Measurements from ENCODE around the gene MRPS25.

The MRPS25 gene

DNA sequence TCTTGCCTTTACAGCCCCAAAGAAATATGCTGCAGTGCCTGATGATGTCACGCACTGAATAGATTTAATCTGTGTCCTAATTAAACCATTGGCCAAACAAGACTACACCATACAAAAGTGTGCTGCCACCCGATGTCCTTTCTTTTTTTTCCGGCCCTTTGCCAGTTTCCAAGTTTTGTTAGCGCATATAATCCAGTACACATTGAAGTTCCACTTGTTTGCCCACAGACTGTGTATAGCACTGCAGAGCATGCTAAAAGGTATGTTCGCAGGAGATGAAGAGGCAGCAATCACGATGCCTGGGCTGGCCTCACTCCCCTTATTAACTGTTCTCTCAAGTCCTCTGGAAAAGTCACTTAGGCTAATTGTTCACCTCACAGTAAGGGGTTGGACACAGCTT is 26.8 kb downstream of the MRPS25 start:
- TF ChIP-seq, protein P1, sequence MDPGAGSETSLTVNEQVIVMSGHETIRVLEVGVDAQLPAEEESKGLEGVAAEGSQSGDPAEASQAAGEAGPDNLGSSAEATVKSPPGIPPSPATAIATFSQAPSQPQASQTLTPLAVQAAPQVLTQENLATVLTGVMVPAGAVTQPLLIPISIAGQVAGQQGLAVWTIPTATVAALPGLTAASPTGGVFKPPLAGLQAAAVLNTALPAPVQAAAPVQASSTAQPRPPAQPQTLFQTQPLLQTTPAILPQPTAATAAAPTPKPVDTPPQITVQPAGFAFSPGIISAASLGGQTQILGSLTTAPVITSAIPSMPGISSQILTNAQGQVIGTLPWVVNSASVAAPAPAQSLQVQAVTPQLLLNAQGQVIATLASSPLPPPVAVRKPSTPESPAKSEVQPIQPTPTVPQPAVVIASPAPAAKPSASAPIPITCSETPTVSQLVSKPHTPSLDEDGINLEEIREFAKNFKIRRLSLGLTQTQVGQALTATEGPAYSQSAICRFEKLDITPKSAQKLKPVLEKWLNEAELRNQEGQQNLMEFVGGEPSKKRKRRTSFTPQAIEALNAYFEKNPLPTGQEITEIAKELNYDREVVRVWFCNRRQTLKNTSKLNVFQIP (CRISPR knock-in tag; IDR thresholded peaks at IDR 0.05; ENCODE audit: borderline replicate concordance, low read depth), result no peak
- no peak for TF ChIP-seq ZNF8 (CRISPR knock-in tag; IDR thresholded peaks at IDR 0.05)
- no peak for TF ChIP-seq PPARA (CRISPR knock-in tag; IDR thresholded peaks at IDR 0.05; ENCODE audit: borderline replicate concordance)
- no peak for TF ChIP-seq BACH2 (CRISPR knock-in tag; IDR thresholded peaks at IDR 0.05; ENCODE audit: borderline replicate concordance)
- TF ChIP-seq ISL1 (CRISPR knock-in tag; IDR thresholded peaks at IDR 0.05), result no peak
- TF ChIP-seq, protein P2, sequence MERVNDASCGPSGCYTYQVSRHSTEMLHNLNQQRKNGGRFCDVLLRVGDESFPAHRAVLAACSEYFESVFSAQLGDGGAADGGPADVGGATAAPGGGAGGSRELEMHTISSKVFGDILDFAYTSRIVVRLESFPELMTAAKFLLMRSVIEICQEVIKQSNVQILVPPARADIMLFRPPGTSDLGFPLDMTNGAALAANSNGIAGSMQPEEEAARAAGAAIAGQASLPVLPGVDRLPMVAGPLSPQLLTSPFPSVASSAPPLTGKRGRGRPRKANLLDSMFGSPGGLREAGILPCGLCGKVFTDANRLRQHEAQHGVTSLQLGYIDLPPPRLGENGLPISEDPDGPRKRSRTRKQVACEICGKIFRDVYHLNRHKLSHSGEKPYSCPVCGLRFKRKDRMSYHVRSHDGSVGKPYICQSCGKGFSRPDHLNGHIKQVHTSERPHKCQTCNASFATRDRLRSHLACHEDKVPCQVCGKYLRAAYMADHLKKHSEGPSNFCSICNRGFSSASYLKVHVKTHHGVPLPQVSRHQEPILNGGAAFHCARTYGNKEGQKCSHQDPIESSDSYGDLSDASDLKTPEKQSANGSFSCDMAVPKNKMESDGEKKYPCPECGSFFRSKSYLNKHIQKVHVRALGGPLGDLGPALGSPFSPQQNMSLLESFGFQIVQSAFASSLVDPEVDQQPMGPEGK (CRISPR knock-in tag; IDR thresholded peaks at IDR 0.05; ENCODE audit: borderline replicate concordance), result no peak
- no peak for TF ChIP-seq ESRRG (CRISPR knock-in tag; IDR thresholded peaks at IDR 0.05)
- no peak for ATAC-seq

DNA sequence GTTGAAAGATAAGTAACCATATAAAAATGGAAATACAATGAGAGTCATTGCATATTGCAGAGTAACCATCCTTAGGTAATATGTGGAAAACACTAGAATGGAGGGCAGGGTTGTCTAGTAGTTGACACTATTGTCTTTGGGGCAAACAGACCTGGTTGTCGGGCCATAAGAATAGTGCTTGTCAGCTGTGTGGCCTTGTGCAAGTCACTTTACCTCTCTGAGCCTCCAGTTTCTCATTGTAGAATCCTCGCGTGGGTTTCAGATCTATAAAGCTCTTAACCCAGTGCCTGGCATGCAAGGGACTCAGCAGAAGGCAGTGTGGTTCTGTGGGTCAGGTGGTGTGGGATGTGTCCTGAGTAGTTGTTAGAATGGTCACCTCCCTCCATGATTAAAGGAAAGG is 32.0 kb downstream of the MRPS25 start:
- ATAC-seq, result no peak
- TF ChIP-seq ARNTL (CRISPR knock-in tag; IDR thresholded peaks at IDR 0.05; ENCODE audit: borderline replicate concordance, low read depth) (no peak), GLIS3 (CRISPR knock-in tag; IDR thresholded peaks at IDR 0.05) (no peak), ESRRG (CRISPR knock-in tag; IDR thresholded peaks at IDR 0.05) (no peak), BACH2 (CRISPR knock-in tag; IDR thresholded peaks at IDR 0.05; ENCODE audit: borderline replicate concordance) (no peak)
- TF ChIP-seq, protein P2 (CRISPR knock-in tag; IDR thresholded peaks at IDR 0.05; ENCODE audit: borderline replicate concordance), result no peak
- TF ChIP-seq, protein P3, sequence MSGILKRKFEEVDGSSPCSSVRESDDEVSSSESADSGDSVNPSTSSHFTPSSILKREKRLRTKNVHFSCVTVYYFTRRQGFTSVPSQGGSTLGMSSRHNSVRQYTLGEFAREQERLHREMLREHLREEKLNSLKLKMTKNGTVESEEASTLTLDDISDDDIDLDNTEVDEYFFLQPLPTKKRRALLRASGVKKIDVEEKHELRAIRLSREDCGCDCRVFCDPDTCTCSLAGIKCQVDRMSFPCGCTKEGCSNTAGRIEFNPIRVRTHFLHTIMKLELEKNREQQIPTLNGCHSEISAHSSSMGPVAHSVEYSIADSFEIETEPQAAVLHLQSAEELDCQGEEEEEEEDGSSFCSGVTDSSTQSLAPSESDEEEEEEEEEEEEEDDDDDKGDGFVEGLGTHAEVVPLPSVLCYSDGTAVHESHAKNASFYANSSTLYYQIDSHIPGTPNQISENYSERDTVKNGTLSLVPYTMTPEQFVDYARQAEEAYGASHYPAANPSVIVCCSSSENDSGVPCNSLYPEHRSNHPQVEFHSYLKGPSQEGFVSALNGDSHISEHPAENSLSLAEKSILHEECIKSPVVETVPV (CRISPR knock-in tag; IDR thresholded peaks at IDR 0.05), result no peak

DNA sequence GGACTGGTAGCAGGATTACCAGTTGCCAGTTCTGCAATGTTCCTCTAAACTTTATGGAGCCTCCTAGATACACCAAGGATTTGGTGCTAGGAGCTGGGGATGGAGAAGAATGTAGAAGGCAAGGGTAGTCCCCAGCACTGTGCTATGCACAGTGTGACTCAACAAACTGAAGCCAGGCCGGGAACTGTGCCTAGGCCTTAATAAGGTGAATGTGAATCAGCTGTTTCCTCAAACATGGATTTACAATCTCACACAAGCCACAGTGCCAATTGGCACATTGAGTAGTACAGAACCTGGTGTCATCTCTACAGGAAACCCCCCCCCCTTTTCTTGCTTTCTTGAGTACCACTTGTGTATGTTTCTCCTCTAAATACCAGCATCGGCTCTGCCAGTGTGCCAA is 32.5 kb downstream of the MRPS25 start:
- TF ChIP-seq RARB (CRISPR knock-in tag; IDR thresholded peaks at IDR 0.05), result no peak
- no peak for TF ChIP-seq ISL1 (CRISPR knock-in tag; IDR thresholded peaks at IDR 0.05)
- TF ChIP-seq GLIS3 (CRISPR knock-in tag; IDR thresholded peaks at IDR 0.05), result no peak
- TF ChIP-seq ZC3H10 (CRISPR knock-in tag; IDR thresholded peaks at IDR 0.05), result no peak
- no peak for TF ChIP-seq SNAI2 (CRISPR knock-in tag; IDR thresholded peaks at IDR 0.05)
- TF ChIP-seq ARNTL (CRISPR knock-in tag; IDR thresholded peaks at IDR 0.05; ENCODE audit: borderline replicate concordance, low read depth), result no peak
- TF ChIP-seq, protein P4, sequence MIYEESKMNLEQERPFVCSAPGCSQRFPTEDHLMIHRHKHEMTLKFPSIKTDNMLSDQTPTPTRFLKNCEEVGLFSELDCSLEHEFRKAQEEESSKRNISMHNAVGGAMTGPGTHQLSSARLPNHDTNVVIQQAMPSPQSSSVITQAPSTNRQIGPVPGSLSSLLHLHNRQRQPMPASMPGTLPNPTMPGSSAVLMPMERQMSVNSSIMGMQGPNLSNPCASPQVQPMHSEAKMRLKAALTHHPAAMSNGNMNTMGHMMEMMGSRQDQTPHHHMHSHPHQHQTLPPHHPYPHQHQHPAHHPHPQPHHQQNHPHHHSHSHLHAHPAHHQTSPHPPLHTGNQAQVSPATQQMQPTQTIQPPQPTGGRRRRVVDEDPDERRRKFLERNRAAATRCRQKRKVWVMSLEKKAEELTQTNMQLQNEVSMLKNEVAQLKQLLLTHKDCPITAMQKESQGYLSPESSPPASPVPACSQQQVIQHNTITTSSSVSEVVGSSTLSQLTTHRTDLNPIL (CRISPR knock-in tag; IDR thresholded peaks at IDR 0.05; ENCODE audit: low read depth), result no peak
- TF ChIP-seq OSR1 (CRISPR knock-in tag; IDR thresholded peaks at IDR 0.05), result no peak
- TF ChIP-seq BACH2 (CRISPR knock-in tag; IDR thresholded peaks at IDR 0.05; ENCODE audit: borderline replicate concordance), result no peak
- no peak for TF ChIP-seq TCF4 (CRISPR knock-in tag; IDR thresholded peaks at IDR 0.05; ENCODE audit: borderline replicate concordance)
- TF ChIP-seq, protein P5, sequence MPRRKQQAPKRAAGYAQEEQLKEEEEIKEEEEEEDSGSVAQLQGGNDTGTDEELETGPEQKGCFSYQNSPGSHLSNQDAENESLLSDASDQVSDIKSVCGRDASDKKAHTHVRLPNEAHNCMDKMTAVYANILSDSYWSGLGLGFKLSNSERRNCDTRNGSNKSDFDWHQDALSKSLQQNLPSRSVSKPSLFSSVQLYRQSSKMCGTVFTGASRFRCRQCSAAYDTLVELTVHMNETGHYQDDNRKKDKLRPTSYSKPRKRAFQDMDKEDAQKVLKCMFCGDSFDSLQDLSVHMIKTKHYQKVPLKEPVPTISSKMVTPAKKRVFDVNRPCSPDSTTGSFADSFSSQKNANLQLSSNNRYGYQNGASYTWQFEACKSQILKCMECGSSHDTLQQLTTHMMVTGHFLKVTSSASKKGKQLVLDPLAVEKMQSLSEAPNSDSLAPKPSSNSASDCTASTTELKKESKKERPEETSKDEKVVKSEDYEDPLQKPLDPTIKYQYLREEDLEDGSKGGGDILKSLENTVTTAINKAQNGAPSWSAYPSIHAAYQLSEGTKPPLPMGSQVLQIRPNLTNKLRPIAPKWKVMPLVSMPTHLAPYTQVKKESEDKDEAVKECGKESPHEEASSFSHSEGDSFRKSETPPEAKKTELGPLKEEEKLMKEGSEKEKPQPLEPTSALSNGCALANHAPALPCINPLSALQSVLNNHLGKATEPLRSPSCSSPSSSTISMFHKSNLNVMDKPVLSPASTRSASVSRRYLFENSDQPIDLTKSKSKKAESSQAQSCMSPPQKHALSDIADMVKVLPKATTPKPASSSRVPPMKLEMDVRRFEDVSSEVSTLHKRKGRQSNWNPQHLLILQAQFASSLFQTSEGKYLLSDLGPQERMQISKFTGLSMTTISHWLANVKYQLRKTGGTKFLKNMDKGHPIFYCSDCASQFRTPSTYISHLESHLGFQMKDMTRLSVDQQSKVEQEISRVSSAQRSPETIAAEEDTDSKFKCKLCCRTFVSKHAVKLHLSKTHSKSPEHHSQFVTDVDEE (CRISPR knock-in tag; IDR thresholded peaks at IDR 0.05), result no peak
- no peak for TF ChIP-seq TOX (CRISPR knock-in tag; IDR thresholded peaks at IDR 0.05; ENCODE audit: borderline replicate concordance)
- TF ChIP-seq, protein P3 (CRISPR knock-in tag; IDR thresholded peaks at IDR 0.05), result no peak
- no peak for TF ChIP-seq ZNF8 (CRISPR knock-in tag; IDR thresholded peaks at IDR 0.05)
- no peak for TF ChIP-seq ZFP30 (CRISPR knock-in tag; IDR thresholded peaks at IDR 0.05)
- TF ChIP-seq CSDC2 (CRISPR knock-in tag; IDR thresholded peaks at IDR 0.05), result no peak
- no peak for TF ChIP-seq ZNF565 (CRISPR knock-in tag; conservative IDR thresholded peaks at IDR 0.05; ENCODE audit: low read depth)
- TF ChIP-seq, protein P2 (CRISPR knock-in tag; IDR thresholded peaks at IDR 0.05; ENCODE audit: borderline replicate concordance), result no peak
- TF ChIP-seq ESRRG (CRISPR knock-in tag; IDR thresholded peaks at IDR 0.05), result no peak
- no peak for ATAC-seq

Data from SK-N-SH treated with all-trans-retinoic acid at 6 μM for 48 hours (cell line).